ENCODE measurements around the gene SIKE1.

GRCh38 chr1:114723915-114724314, 56.6 kb downstream of the SIKE1 start:
- TF ChIP-seq NFRKB (IDR thresholded peaks at IDR 0.05) (no peak), BHLHE40 (IDR thresholded peaks at IDR 0.05; ENCODE audit: borderline replicate concordance) (no peak), SUZ12 (IDR thresholded peaks at IDR 0.05) (no peak), L3MBTL2 (conservative IDR thresholded peaks at IDR 0.05) (no peak), FOXM1 (IDR thresholded peaks at IDR 0.05; ENCODE audit: borderline replicate concordance) (no peak), PKNOX1 (IDR thresholded peaks at IDR 0.05) (no peak), SP1 (IDR thresholded peaks at IDR 0.05) (no peak), ARNT (IDR thresholded peaks at IDR 0.05) (no peak), FOXA1 (IDR thresholded peaks at IDR 0.05) (no peak), FOXK2 (IDR thresholded peaks at IDR 0.05) (no peak), ELF4 (IDR thresholded peaks at IDR 0.05) (no peak), CTBP1 (IDR thresholded peaks at IDR 0.05; ENCODE audit: borderline replicate concordance) (no peak), ZNF384 (IDR thresholded peaks at IDR 0.05) (no peak)
